Measurements from ENCODE around the gene PTGES3. TPM values are rescaled to one million over a fixed set of nuclear protein-coding genes. Genes with fewer than 3 reads are reported as not detected.

Gene PTGES3
- total and polyA plus RNA-seq, 2 of the 8 experiments (the other 6 are each of a cell fraction or from before 2014, with no cell fraction given), result 111 to 464 TPM

GRCh38 chr12:56714431-56714929, 26.4 kb upstream of the PTGES3 start (continued):
- TF ChIP-seq, protein P1, sequence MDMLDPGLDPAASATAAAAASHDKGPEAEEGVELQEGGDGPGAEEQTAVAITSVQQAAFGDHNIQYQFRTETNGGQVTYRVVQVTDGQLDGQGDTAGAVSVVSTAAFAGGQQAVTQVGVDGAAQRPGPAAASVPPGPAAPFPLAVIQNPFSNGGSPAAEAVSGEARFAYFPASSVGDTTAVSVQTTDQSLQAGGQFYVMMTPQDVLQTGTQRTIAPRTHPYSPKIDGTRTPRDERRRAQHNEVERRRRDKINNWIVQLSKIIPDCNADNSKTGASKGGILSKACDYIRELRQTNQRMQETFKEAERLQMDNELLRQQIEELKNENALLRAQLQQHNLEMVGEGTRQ (IDR thresholded peaks at IDR 0.05; ENCODE audit: low read length), result no peak
- TF ChIP-seq CHD2 (IDR thresholded peaks at IDR 0.05; ENCODE audit: low read length), result no peak
- TF ChIP-seq TCF12 (IDR thresholded peaks at IDR 0.05; ENCODE audit: low read depth, low read length), result no peak
- TF ChIP-seq TBP (IDR thresholded peaks at IDR 0.05; ENCODE audit: low read depth, low read length), result no peak
- TF ChIP-seq EP300 (IDR thresholded peaks at IDR 0.05; ENCODE audit: borderline replicate concordance in 1 of 2, low read depth in 2 of 2, low read length in 2 of 2), result no peak
- no peak for TF ChIP-seq SAP30 (IDR thresholded peaks at IDR 0.05; ENCODE audit: insufficient read depth, insufficient replicate concordance, low read length)
